PFSK-1 (cell line): ENCODE measurements around the gene MAP2K6.

ENCODE experiments used
- FOXP2 ChIP-seq: optimal IDR thresholded peaks from 2 replicates; pipeline ENCODE3; 2011; ENCODE audit warnings: borderline replicate concordance, control low read depth, inconsistent platforms; ENCODE audit not compliant: insufficient read depth; ENCODE audit errors: extremely low read length, extremely low read depth
- POLR2AphosphoS5 ChIP-seq: IDR thresholded peaks from 2 replicates; pipeline ENCODE4 v1.6.1; 2012; ENCODE audit warnings: low read depth, mild to moderate bottlenecking, control low read depth, low read length, moderate library complexity
- SIN3A ChIP-seq: IDR thresholded peaks from 2 replicates; pipeline ENCODE4 v1.6.1; 2012; ENCODE audit warnings: mild to moderate bottlenecking, low read length, moderate library complexity, borderline replicate concordance; ENCODE audit not compliant: insufficient read depth
- TAF1 ChIP-seq: IDR thresholded peaks from 2 replicates; pipeline ENCODE4 v1.6.1; 2012; ENCODE audit warnings: low read length, control low read depth, borderline replicate concordance; ENCODE audit not compliant: insufficient read depth
- TF ChIP-seq, protein P1 (sequence below), 2 experiments: IDR thresholded peaks; 2 replicates each; pipeline versions ENCODE4 v1.6.1 to v1.8.0; 2011 to 2012; ENCODE audit warnings: low read depth in 2 of 2, low read length in 2 of 2, control low read depth in 1 of 2, inconsistent platforms in 1 of 2, mild to moderate bottlenecking in 1 of 2, moderate library complexity in 1 of 2; ENCODE audit not compliant: insufficient read depth in 1 of 2

The MAP2K6 gene

DNA sequence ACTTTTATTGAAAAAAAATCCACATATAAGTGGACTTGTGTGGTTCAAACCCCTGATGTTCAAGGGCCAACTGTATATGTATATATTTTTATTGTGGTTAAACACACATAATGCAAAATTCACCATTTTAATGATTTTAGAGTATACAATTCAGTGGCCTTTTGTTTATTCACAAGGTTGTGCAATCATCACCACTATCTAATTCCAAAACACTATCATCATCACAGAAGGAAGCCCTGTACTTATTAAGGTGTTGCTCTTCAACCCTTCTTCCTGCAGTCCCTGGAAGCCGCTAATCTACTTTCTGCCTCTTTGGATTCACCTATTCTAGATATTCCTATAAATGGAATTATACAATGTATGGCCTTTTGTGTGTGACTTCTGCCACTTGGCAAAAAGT is 23.0 kb downstream of the MAP2K6 start:
- TF ChIP-seq SIN3A: no peak
- no peak for TF ChIP-seq POLR2AphosphoS5
- TF ChIP-seq FOXP2: no peak

DNA sequence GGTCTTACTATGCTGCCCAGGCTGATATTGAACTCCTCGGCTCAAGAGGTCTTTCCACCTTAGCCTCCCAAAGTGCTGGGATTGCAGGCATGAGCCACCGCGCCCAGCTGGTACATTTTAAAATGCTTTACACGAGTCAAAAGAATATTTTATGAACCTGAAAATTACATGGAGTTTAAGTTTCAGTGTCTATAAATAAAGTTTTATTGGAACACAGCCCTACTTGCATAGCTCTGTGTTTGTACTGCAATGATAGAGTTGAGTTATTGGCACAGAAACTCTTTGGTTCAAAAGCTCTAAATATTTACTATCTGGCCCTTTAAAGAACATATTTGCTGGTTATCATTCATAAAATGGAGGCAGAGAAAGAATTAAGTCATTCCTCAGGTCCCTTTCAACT is 24.3 kb downstream of the MAP2K6 start:
- TF ChIP-seq POLR2AphosphoS5 (no peak), SIN3A (no peak), TAF1 (no peak), FOXP2 (no peak)
- TF ChIP-seq, protein P1, sequence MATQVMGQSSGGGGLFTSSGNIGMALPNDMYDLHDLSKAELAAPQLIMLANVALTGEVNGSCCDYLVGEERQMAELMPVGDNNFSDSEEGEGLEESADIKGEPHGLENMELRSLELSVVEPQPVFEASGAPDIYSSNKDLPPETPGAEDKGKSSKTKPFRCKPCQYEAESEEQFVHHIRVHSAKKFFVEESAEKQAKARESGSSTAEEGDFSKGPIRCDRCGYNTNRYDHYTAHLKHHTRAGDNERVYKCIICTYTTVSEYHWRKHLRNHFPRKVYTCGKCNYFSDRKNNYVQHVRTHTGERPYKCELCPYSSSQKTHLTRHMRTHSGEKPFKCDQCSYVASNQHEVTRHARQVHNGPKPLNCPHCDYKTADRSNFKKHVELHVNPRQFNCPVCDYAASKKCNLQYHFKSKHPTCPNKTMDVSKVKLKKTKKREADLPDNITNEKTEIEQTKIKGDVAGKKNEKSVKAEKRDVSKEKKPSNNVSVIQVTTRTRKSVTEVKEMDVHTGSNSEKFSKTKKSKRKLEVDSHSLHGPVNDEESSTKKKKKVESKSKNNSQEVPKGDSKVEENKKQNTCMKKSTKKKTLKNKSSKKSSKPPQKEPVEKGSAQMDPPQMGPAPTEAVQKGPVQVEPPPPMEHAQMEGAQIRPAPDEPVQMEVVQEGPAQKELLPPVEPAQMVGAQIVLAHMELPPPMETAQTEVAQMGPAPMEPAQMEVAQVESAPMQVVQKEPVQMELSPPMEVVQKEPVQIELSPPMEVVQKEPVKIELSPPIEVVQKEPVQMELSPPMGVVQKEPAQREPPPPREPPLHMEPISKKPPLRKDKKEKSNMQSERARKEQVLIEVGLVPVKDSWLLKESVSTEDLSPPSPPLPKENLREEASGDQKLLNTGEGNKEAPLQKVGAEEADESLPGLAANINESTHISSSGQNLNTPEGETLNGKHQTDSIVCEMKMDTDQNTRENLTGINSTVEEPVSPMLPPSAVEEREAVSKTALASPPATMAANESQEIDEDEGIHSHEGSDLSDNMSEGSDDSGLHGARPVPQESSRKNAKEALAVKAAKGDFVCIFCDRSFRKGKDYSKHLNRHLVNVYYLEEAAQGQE (IDR thresholded peaks at IDR 0.05; ENCODE audit: insufficient read depth in 1 of 2, low read depth in 2 of 2, low read length in 2 of 2): no peak

DNA sequence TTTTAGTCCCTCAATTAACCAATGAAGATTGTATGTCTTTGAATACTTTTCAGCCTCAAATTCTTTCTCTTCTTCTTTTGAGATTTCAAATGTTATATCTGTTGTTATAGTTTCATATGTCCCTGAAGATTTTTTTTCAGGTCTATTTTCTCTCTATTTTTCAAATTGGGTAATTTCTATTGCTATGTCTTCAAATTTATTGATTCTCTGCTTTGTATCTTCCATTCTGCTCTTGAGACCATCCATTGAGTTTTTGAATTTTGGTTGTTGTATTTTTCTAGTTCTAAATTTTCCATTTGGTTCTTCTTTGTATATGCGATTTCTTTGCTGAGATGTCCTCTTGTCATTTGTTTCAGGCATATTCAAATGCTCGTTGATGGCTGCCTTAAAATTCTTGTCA is 26.7 kb downstream of the MAP2K6 start:
- no peak for TF ChIP-seq SIN3A
- TF ChIP-seq FOXP2: no peak
- TF ChIP-seq POLR2AphosphoS5: no peak
- TF ChIP-seq TAF1: no peak
- TF ChIP-seq, protein P1 (IDR thresholded peaks at IDR 0.05; ENCODE audit: insufficient read depth in 1 of 2, low read depth in 2 of 2, low read length in 2 of 2): no peak

DNA sequence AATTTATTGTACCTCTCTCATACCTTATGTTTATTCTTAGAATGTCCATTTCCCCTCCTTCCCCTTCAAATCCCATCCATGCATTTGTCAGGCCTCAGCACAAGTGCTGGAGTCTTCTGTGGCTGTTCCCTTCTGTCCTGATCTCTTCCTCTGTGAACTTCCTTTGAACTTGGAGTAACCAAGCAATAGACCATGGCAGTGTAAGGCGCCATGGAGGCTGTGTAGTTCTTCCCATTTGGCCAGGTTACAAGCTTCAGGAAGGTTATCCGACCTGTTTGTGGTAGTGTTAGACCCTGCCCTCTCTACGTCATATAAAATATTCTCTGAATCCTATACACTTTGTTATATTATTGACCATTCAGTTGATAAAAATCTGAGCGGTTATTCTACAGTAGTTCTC is 28.6 kb downstream of the MAP2K6 start:
- no peak for TF ChIP-seq TAF1
- TF ChIP-seq SIN3A: no peak
- TF ChIP-seq POLR2AphosphoS5: no peak
- no peak for TF ChIP-seq FOXP2
- TF ChIP-seq, protein P1 (IDR thresholded peaks at IDR 0.05; ENCODE audit: insufficient read depth in 1 of 2, low read depth in 2 of 2, low read length in 2 of 2): no peak

DNA sequence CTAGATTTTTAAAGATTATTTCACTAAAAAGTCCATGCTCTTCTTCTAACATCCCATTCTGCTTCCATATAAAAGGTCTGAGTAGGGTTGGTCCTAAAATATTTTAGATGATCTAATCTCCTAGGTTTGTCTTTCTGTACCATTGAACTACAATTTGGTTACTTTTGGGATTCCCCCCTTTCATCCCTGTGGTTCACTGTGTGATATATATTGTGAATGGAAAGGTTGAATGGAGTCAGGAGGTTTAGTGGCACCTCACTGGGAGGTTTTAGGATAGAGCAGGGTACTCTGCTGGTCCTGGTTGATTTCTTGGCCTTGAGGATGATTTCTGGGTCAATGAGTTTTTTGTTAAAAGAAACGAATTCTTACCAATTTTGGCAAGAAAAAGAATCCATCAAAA is 29.5 kb downstream of the MAP2K6 start:
- no peak for TF ChIP-seq SIN3A
- TF ChIP-seq TAF1: no peak
- TF ChIP-seq, protein P1 (IDR thresholded peaks at IDR 0.05; ENCODE audit: insufficient read depth in 1 of 2, low read depth in 2 of 2, low read length in 2 of 2): no peak
- TF ChIP-seq POLR2AphosphoS5: no peak
- no peak for TF ChIP-seq FOXP2
